ENCODE results near the gene IL15RA.

DNA sequence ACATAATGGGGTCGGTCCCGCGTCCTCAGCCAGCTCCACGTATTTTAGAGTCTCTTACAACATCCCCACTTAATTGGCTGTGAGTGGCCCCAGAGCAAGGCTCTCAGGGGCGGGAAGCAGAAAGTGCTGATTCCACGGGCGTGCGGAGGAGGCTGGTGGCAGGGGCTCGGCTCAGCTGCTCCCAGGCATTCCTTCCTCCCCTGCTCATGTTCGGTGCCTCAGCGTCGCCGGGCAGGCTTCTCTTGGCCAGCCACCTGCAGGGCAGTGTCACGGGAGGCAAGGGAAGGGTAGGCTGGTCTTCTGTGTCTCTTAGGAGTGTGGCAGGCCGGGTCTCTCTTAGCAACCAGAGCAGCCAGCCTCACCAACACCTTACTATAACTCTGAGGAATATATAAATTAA is 33.8 kb downstream of the IL15RA start:
- TF ChIP-seq, protein P1, sequence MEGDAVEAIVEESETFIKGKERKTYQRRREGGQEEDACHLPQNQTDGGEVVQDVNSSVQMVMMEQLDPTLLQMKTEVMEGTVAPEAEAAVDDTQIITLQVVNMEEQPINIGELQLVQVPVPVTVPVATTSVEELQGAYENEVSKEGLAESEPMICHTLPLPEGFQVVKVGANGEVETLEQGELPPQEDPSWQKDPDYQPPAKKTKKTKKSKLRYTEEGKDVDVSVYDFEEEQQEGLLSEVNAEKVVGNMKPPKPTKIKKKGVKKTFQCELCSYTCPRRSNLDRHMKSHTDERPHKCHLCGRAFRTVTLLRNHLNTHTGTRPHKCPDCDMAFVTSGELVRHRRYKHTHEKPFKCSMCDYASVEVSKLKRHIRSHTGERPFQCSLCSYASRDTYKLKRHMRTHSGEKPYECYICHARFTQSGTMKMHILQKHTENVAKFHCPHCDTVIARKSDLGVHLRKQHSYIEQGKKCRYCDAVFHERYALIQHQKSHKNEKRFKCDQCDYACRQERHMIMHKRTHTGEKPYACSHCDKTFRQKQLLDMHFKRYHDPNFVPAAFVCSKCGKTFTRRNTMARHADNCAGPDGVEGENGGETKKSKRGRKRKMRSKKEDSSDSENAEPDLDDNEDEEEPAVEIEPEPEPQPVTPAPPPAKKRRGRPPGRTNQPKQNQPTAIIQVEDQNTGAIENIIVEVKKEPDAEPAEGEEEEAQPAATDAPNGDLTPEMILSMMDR (IDR thresholded peaks at IDR 0.05) = no peak
- TF ChIP-seq POLR2AphosphoS5 (IDR thresholded peaks at IDR 0.05; ENCODE audit: insufficient read depth in 1 of 2, low read depth in 1 of 2) (peak in 1 of 2 donors; percentile 82), POLR2A (IDR thresholded peaks at IDR 0.05) (peak in 1 of 2 donors; percentile 27)
